A673 (cell line): ENCODE results near the gene BACH2. TPM values are rescaled to one million over a fixed set of nuclear protein-coding genes. Genes with fewer than 3 reads are reported as not detected.
"Not testable (repeated sequence)": the region's sequence is repeated elsewhere in the genome, so short reads cannot be mapped to it uniquely, and the experiment has no call there.

Experiments
- BruUV-seq: library from RNA; stranded (reverse); fragments of 400-500 nt; replicated peaks from 2 replicates; lab custom pipeline; 2021; lab: Mats Ljungman, UMichigan
- CTCF ChIA-PET: fragments of 300-600 bp; sonication (Branson Sonifier 250); formaldehyde crosslinking; loops from one replicate; lab custom pipeline; 2022; ENCODE audit warnings: antibody characterized with exemption; lab: Charles Lee
- POLR2A ChIA-PET: fragments of 300-600 bp; sonication (Branson Sonifier 250); formaldehyde crosslinking; loops from one replicate; lab custom pipeline; 2022; ENCODE audit warnings: antibody characterized with exemption; ENCODE audit not compliant: low non-redundant PET; lab: Charles Lee
- DNase-seq: peaks from one replicate; pipeline ENCODE4 v3.0.0-alpha.2; 2015; ENCODE audit warnings: low spot score
- H3K27ac ChIP-seq: fragments of 200-600 bp; sonication (generic); 2 replicates; pipeline ENCODE4 v1.5.1; 2016; ENCODE audit warnings: mixed run types, low read depth, mild to moderate bottlenecking, mixed read lengths, antibody characterized with exemption, low read length; ENCODE audit not compliant: poor library complexity, severe bottlenecking
- H3K27me3 ChIP-seq: fragments of 200-600 bp; sonication (generic); replicated peaks from 2 replicates; pipeline ENCODE4 v1.6.1; 2017; ENCODE audit warnings: mixed run types, low read depth, mild to moderate bottlenecking, mixed read lengths, antibody characterized with exemption, low read length; ENCODE audit not compliant: insufficient read depth, poor library complexity
- H3K36me3 ChIP-seq: fragments of 200-600 bp; sonication (generic); 2 replicates; pipeline ENCODE4 v1.6.1; 2016; ENCODE audit warnings: mixed run types, mild to moderate bottlenecking, mixed read lengths, antibody characterized with exemption, low read length; ENCODE audit not compliant: insufficient read depth, poor library complexity, severe bottlenecking
- H3K4me1 ChIP-seq: fragments of 200-600 bp; sonication (generic); 2 replicates; pipeline ENCODE4 v1.6.1; 2017; ENCODE audit warnings: mixed run types, mild to moderate bottlenecking, mixed read lengths, antibody characterized with exemption, low read length; ENCODE audit not compliant: insufficient read depth, poor library complexity, severe bottlenecking
- H3K4me3 ChIP-seq: fragments of 200-600 bp; sonication (generic); 2 replicates; pipeline ENCODE4 v1.5.1; 2016; ENCODE audit warnings: low read depth, mixed run types, mild to moderate bottlenecking, mixed read lengths, low read length; ENCODE audit not compliant: poor library complexity, severe bottlenecking
- H3K9me3 ChIP-seq: fragments of 200-600 bp; sonication (generic); 2 replicates; pipeline ENCODE4 v1.6.1; 2016; ENCODE audit warnings: mixed run types, low read depth, mild to moderate bottlenecking, mixed read lengths, antibody characterized with exemption, low read length; ENCODE audit not compliant: poor library complexity, severe bottlenecking
- CTCF ChIP-seq: fragments of 300-800, 200-600 bp; sonication (generic); conservative IDR thresholded peaks from 2 replicates; pipeline ENCODE4 v1.5.1; 2017; ENCODE audit warnings: low read depth, mild to moderate bottlenecking, antibody characterized with exemption, low read length, moderate library complexity, mixed read lengths
- EZH2 ChIP-seq: fragments of 200-600 bp; sonication (generic); IDR thresholded peaks from 2 replicates; pipeline ENCODE4 v1.6.1; 2017; ENCODE audit warnings: borderline replicate concordance, low read depth, mild to moderate bottlenecking, mixed read lengths, antibody characterized with exemption, low read length; ENCODE audit not compliant: poor library complexity, severe bottlenecking
- intact Hi-C: fragments of 100-400 bp; cut with micrococcal nuclease; formaldehyde crosslinking; loops from one replicate; pipeline ENCODE4 v1.10.0; 2022; ENCODE audit not compliant: unreplicated experiment
- total RNA-seq: library from RNA; stranded (reverse); gene quantifications from 2 replicates; pipeline ENCODE4 v1.2.3, GENCODE V29; 2021

The BACH2 gene
- total RNA-seq, 1 experiment from 2014 or later: 0.37 TPM

DNA sequence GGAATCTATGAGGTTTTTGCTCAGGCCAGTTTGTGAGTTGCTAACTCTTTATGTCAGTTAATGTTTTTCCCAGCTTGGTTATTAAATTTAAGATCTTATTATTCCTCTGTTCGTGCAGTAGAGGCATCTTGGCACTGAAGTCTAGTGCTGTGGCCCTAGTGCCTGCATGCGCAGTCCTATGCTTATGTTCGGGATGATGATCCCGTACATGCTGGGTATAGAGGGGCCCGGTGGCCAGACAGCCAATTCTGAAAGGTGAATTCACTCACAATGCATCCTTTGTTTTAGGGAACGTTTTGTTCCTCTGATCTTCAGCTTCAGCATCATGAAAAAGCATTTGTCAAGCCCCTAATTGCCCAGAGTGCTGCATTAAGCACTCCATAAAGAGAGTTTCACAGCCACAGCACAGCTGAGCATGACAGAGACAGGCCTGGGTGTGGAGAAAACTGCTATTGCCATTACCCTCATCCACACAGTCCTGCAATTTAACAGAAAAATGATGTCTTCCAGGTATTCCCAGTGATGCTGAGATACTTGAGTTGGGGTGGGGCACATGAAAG is 39.8 kb upstream of the BACH2 start:
- ChIA-PET POLR2A (interaction anchor here (0.6 kb wide), 1 partner anchor 484 kb away, joined by 5 read pairs; no protein-coding TSS in a partner anchor), CTCF (no interaction called here)
- no TSS peak for BruUV-seq
- no peak for DNase-seq
- peaks cover 9% of the 10 kb centered on the region for H3K27me3 ChIP-seq
- H3K36me3 ChIP-seq: no peaks in the 10 kb centered on the region
- no peak overlapping the region for H3K4me3 ChIP-seq
- intact Hi-C loops: no loop called here
- TF ChIP-seq CTCF (no peak), EZH2 (no peak)
- H3K4me1 ChIP-seq: no peaks in the 10 kb centered on the region
- no peak overlapping the region for H3K27ac ChIP-seq
- H3K9me3 ChIP-seq: no peaks in the 10 kb centered on the region

GRCh38 chr6:90333928-90334327 is 37.3 kb upstream of the BACH2 start:
- Histone ChIP-seq H3K4me1 (no peaks in the 10 kb centered on the region), H3K4me3 (no peak overlapping the region), H3K36me3 (no peaks in the 10 kb centered on the region), H3K27ac (no peak overlapping the region), H3K9me3 (no peaks in the 10 kb centered on the region), H3K27me3 (no peaks in the 10 kb centered on the region)
- no TSS peak for BruUV-seq
- POLR2A ChIA-PET: no interaction called here
- no peak for DNase-seq
- intact Hi-C loops: no loop called here
- CTCF ChIA-PET: no interaction called here
- TF ChIP-seq CTCF (no peak), EZH2 (no peak)

DNA sequence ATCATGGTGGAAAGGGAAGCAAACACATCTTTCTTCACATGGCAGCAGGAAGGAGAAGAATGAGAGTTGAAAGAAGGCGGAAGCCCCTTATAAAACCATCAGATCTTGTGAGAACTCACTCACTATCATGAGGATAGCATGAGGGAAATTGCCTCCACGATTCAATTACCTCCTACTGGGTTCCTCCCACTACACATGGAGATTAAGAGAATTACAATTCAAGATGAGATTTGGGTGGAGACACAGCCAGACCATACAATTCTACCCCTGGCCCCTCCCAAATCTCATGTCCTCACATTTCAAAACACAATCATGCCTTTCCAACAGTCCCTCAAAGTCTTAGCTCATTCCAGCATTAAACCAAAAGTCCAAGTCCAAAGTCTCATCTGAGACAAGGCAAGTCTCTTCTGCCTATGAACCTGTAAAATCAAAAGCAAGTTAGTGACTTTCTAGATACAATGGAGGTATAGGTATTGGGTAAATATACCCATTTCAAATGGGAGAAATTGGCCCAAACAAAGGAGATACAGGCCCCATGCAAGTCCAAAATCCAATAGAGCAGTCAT is 36.4 kb upstream of the BACH2 start:
- H3K27ac ChIP-seq, intact Hi-C loops, H3K4me1 ChIP-seq, BruUV-seq, H3K27me3 ChIP-seq, H3K9me3 ChIP-seq, POLR2A ChIA-PET, CTCF ChIA-PET, H3K36me3 ChIP-seq, H3K4me3 ChIP-seq: not testable (repeated sequence)
- DNase-seq: peak; percentile 16
